ENCODE results near the gene TBC1D1.
A peak's percentile ranks its signal among the peaks of the same experiment; 100 is the strongest.

The TBC1D1 gene

GRCh38 chr4:38056011-38056685 lies 165.3 kb downstream of the TBC1D1 start:
- no peak for DNase-seq

GRCh38 chr4:38058151-38058550 lies 167.3 kb downstream of the TBC1D1 start:
- DNase-seq: no peak

- peak; percentile 78 for DNase-seq
These were observed 170.0 kb downstream of the TBC1D1 start for GRCh38 chr4:38060829-38061431.

GRCh38 chr4:38062088-38062775 lies 171.3 kb downstream of the TBC1D1 start:
- peak; percentile 74 for DNase-seq

GRCh38 chr4:38062776-38063097 lies 171.9 kb downstream of the TBC1D1 start:
- DNase-seq: no peak

- no peak for DNase-seq
These were observed 174.3 kb downstream of the TBC1D1 start for GRCh38 chr4:38065176-38065575.

GRCh38 chr4:38065900-38066299 lies 175.0 kb downstream of the TBC1D1 start:
- DNase-seq: no peak

GRCh38 chr4:38067499-38067898 lies 176.6 kb downstream of the TBC1D1 start:
- no peak for DNase-seq

GRCh38 chr4:38068107-38068506 lies 177.2 kb downstream of the TBC1D1 start:
- no peak for DNase-seq

- DNase-seq: peak; percentile 53
These were observed 178.4 kb downstream of the TBC1D1 start for GRCh38 chr4:38069271-38069760.

GRCh38 chr4:38071801-38072431 lies 181.0 kb downstream of the TBC1D1 start:
- DNase-seq: no peak

GRCh38 chr4:38072578-38072977 lies 181.7 kb downstream of the TBC1D1 start:
- no peak for DNase-seq

- no peak for DNase-seq
These were observed 182.8 kb downstream of the TBC1D1 start for GRCh38 chr4:38073596-38074234.

- no peak for DNase-seq
These were observed 184.7 kb downstream of the TBC1D1 start for GRCh38 chr4:38075370-38076152.

- DNase-seq: no peak
These were observed 185.3 kb downstream of the TBC1D1 start for GRCh38 chr4:38076153-38076669.

GRCh38 chr4:38077791-38078489 lies 187.1 kb downstream of the TBC1D1 start:
- DNase-seq: no peak

GRCh38 chr4:38078590-38079421 lies 187.9 kb downstream of the TBC1D1 start:
- peak; percentile 80 for DNase-seq

- no peak for DNase-seq
These were observed 189.4 kb downstream of the TBC1D1 start for GRCh38 chr4:38080061-38080974.

GRCh38 chr4:38082021-38082420 lies 191.1 kb downstream of the TBC1D1 start:
- DNase-seq: no peak
